Stimulated activated CD8-positive, alpha-beta memory T cell treated with anti-CD3 and anti-CD28 coated beads, Interleukin-12 subunit alpha, Interleukin-12 subunit beta, amount 100 ng/mL, for 24 hours (primary cell): Measurements from ENCODE around the gene CERKL.

ENCODE experiments used
- DNase-seq: peaks from one replicate; pipeline ENCODE4 v3.0.0-alpha.2; 2020; ENCODE audit errors: extremely low read depth

CERKL gene

GRCh38 chr2:181576431-181576830 is 80.5 kb downstream of the CERKL start:
- DNase-seq = no peak

GRCh38 chr2:181575650-181576025 is 81.3 kb downstream of the CERKL start:
- DNase-seq = no peak

- no peak for DNase-seq
Measured at GRCh38 chr2:181575024-181575649, 81.8 kb downstream of the CERKL start.

GRCh38 chr2:181574321-181574720 is 82.6 kb downstream of the CERKL start:
- no peak for DNase-seq

GRCh38 chr2:181573140-181573736 is 83.7 kb downstream of the CERKL start:
- no peak for DNase-seq

GRCh38 chr2:181570833-181571661 is 85.9 kb downstream of the CERKL start:
- DNase-seq = no peak

- no peak for DNase-seq
Measured at GRCh38 chr2:181570059-181570458, 86.8 kb downstream of the CERKL start.

- DNase-seq = no peak
Measured at GRCh38 chr2:181566334-181567032, 90.4 kb downstream of the CERKL start.

- no peak for DNase-seq
Measured at GRCh38 chr2:181563101-181563692, 93.7 kb downstream of the CERKL start.

- no peak for DNase-seq
Measured at GRCh38 chr2:181558371-181558770, 98.5 kb downstream of the CERKL start.

GRCh38 chr2:181554061-181554830 is 102.7 kb downstream of the CERKL start:
- no peak for DNase-seq

GRCh38 chr2:181553244-181553643 is 103.7 kb downstream of the CERKL start:
- no peak for DNase-seq

- DNase-seq = no peak
Measured at GRCh38 chr2:181552808-181553207, 104.1 kb downstream of the CERKL start.

GRCh38 chr2:181546086-181546485 is 110.8 kb downstream of the CERKL start:
- no peak for DNase-seq

- DNase-seq = no peak
Measured at GRCh38 chr2:181542170-181542569, 114.7 kb downstream of the CERKL start.

- DNase-seq = no peak
Measured at GRCh38 chr2:181540421-181540820, 116.5 kb downstream of the CERKL start.

- no peak for DNase-seq
Measured at GRCh38 chr2:181536730-181537129, 120.2 kb downstream of the CERKL start.

- DNase-seq = no peak
Measured at GRCh38 chr2:181528441-181528840, 128.5 kb downstream of the CERKL start.

- DNase-seq = no peak
Measured at GRCh38 chr2:181527058-181527457, 129.8 kb downstream of the CERKL start.

- no peak for DNase-seq
Measured at GRCh38 chr2:181526014-181526413, 130.9 kb downstream of the CERKL start.

- DNase-seq = no peak
Measured at GRCh38 chr2:181523756-181524155, 133.1 kb downstream of the CERKL start.
